HL-60 (cell line): ENCODE measurements around the gene HAL.

Experiments
- DNase-seq, 2 experiments: peaks; one replicate each; pipeline ENCODE4 v3.0.0-alpha.2; 2010 to 2020; ENCODE audit warnings: low read depth in 1 of 2, low spot score in 1 of 2
- H3K27ac ChIP-seq: fragments of 250-450 bp; sonication (Bioruptor Pico); replicated peaks from 2 replicates; pipeline ENCODE4 v1.5.1; 2020; ENCODE audit warnings: mild to moderate bottlenecking, moderate library complexity
- H3K27me3 ChIP-seq: fragments of 250-450 bp; sonication (Bioruptor Pico); 2 replicates; pipeline ENCODE4 v1.5.1; 2021; ENCODE audit warnings: mild to moderate bottlenecking, moderate library complexity; ENCODE audit not compliant: insufficient read depth, poor library complexity, severe bottlenecking
- H3K4me3 ChIP-seq: replicated peaks from 2 replicates; pipeline ENCODE4 v1.5.1; 2011; ENCODE audit warnings: mild to moderate bottlenecking, control low read depth, low read length; ENCODE audit not compliant: insufficient read depth
- GABPA ChIP-seq: IDR thresholded peaks from 2 replicates; pipeline ENCODE4 v1.6.1; 2012; ENCODE audit warnings: low read depth
- POLR2AphosphoS5 ChIP-seq: IDR thresholded peaks from 2 replicates; pipeline ENCODE4 v1.6.1; 2012; ENCODE audit warnings: low read depth
- SPI1 ChIP-seq: IDR thresholded peaks from 2 replicates; pipeline ENCODE4 v1.6.1; 2012; ENCODE audit warnings: low read depth, mild to moderate bottlenecking, borderline replicate concordance
- TF ChIP-seq, protein P1 (sequence below): IDR thresholded peaks from one replicate; pipeline ENCODE4 v1.5.1; 2011; ENCODE audit warnings: low read length, control low read depth, inconsistent platforms; ENCODE audit not compliant: insufficient read depth
- TF ChIP-seq, protein P2 (sequence below): IDR thresholded peaks from 2 replicates; pipeline ENCODE4 v1.6.1; 2012; ENCODE audit warnings: low read depth; ENCODE audit not compliant: insufficient replicate concordance

The HAL gene

DNA sequence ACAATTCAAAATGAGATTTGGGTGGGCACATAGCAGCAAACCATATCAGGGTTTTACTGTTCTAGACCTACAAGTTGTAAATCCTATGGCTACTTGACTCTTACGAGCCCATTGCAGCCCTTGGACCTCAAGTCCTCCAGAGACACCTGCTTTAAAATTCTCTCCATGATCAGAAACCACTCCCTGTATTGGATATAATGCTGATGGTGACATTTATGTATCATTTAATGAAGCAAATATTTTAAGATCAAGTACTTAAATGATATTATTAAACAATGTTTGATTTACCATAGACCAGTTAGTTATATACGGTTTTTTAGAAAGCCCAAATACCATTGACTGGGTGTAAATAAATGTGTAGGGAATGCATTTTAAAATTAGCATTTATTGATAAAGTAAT, 28.8 kb downstream of the HAL start:
- Histone ChIP-seq H3K4me3 (no peak overlapping the region), H3K27me3 (no peaks in the 10 kb centered on the region), H3K27ac (no peak overlapping the region)
- DNase-seq: no peak
- TF ChIP-seq, protein P1, sequence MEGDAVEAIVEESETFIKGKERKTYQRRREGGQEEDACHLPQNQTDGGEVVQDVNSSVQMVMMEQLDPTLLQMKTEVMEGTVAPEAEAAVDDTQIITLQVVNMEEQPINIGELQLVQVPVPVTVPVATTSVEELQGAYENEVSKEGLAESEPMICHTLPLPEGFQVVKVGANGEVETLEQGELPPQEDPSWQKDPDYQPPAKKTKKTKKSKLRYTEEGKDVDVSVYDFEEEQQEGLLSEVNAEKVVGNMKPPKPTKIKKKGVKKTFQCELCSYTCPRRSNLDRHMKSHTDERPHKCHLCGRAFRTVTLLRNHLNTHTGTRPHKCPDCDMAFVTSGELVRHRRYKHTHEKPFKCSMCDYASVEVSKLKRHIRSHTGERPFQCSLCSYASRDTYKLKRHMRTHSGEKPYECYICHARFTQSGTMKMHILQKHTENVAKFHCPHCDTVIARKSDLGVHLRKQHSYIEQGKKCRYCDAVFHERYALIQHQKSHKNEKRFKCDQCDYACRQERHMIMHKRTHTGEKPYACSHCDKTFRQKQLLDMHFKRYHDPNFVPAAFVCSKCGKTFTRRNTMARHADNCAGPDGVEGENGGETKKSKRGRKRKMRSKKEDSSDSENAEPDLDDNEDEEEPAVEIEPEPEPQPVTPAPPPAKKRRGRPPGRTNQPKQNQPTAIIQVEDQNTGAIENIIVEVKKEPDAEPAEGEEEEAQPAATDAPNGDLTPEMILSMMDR: no peak
- TF ChIP-seq GABPA (no peak), SPI1 (no peak), POLR2AphosphoS5 (no peak)
- TF ChIP-seq, protein P2, sequence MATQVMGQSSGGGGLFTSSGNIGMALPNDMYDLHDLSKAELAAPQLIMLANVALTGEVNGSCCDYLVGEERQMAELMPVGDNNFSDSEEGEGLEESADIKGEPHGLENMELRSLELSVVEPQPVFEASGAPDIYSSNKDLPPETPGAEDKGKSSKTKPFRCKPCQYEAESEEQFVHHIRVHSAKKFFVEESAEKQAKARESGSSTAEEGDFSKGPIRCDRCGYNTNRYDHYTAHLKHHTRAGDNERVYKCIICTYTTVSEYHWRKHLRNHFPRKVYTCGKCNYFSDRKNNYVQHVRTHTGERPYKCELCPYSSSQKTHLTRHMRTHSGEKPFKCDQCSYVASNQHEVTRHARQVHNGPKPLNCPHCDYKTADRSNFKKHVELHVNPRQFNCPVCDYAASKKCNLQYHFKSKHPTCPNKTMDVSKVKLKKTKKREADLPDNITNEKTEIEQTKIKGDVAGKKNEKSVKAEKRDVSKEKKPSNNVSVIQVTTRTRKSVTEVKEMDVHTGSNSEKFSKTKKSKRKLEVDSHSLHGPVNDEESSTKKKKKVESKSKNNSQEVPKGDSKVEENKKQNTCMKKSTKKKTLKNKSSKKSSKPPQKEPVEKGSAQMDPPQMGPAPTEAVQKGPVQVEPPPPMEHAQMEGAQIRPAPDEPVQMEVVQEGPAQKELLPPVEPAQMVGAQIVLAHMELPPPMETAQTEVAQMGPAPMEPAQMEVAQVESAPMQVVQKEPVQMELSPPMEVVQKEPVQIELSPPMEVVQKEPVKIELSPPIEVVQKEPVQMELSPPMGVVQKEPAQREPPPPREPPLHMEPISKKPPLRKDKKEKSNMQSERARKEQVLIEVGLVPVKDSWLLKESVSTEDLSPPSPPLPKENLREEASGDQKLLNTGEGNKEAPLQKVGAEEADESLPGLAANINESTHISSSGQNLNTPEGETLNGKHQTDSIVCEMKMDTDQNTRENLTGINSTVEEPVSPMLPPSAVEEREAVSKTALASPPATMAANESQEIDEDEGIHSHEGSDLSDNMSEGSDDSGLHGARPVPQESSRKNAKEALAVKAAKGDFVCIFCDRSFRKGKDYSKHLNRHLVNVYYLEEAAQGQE: no peak

DNA sequence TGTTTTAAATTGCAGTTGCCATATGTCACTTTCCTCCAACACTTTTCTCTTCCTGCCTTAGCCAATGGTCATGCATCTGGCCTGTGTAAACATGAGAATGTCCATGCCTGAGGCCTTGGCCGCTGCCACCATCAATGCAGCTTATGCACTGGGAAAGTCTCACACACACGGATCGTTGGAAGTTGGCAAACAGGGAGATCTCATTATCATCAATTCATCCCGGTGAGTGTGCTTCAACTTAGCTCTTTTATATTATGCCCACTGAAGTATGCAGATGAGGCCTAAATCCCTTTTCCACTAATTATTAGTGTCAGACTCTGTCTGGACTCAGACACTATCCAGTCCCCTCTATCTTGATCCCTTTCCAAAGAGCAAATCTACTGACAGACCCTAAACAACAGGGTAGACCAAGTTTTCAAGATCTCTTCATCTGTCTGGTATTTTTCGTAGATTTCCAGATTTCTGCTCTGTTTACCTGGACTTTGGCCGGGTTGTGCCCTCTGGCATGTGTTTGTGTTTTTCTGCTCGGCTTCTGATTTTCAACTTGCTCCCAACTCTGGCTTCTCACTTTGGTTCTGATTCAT, 29.8 kb downstream of the HAL start:
- TF ChIP-seq, protein P1: no peak
- TF ChIP-seq, protein P2: no peak
- no peak for TF ChIP-seq SPI1
- TF ChIP-seq POLR2AphosphoS5: no peak
- no peak for TF ChIP-seq GABPA
- Histone ChIP-seq H3K27me3 (no peaks in the 10 kb centered on the region), H3K4me3 (no peak overlapping the region), H3K27ac (no peak overlapping the region)
- no peak for DNase-seq

DNA sequence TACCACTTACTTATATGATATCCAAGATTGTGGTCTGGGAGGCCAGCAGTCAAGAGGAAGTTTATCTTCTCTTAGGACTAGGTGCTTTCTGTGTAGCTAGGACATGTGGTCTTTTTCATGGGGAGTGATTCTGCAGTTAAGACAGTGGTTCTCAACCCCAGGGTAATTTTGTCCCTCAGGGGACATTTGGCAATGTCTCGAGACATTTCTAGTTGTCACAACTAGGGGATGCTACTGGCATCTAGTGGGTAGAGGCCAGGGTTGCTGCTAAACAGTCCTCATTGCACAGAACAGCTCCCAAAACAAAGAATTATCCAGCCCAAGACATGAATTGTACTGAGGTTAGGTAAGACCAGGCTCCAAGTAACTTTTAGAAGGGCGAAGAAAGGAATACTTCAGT, 33.0 kb downstream of the HAL start:
- Histone ChIP-seq H3K4me3 (no peak overlapping the region), H3K27ac (no peak overlapping the region), H3K27me3 (no peaks in the 10 kb centered on the region)
- TF ChIP-seq, protein P1: peak; percentile 40
- TF ChIP-seq, protein P2: no peak
- TF ChIP-seq SPI1: no peak
- peak in 1 of 2 experiments; percentile 48 for DNase-seq
